K562 (cell line): ENCODE measurements around the gene PDZRN4. TPM values are rescaled to one million over a fixed set of nuclear protein-coding genes. Genes with fewer than 3 reads are reported as not detected.

ENCODE experiments used
- ATAC-seq: fragments of 200-7000 bp; cut with Tn5 transposase; 3 replicates; pipeline ENCODE4 v1.9.1; 2020; ENCODE audit warnings: moderate library complexity
- BruUV-seq: library from RNA; stranded (reverse); fragments of 400-500 nt; replicated peaks from 2 replicates; lab custom pipeline; 2021; lab: Mats Ljungman, UMichigan
- CTCF ChIA-PET: fragments of 300-600 bp; formaldehyde crosslinking; extraction: SDS; loops from one replicate; lab custom pipeline; 2021; ENCODE audit warnings: low intra/inter-chr PET ratio; lab: Yijun Ruan, JAX
- POLR2A ChIA-PET: fragments of 300-600, 350-650 bp; sonication (Branson Sonifier 250); formaldehyde crosslinking; extraction: SDS; loops from one replicate; lab custom pipeline; 2021; ENCODE audit warnings: antibody characterized with exemption, inconsistent platforms; lab: Yijun Ruan, JAX
- DNase-seq, 4 experiments: peaks; one replicate each; pipeline versions ENCODE4 v3.0.0 to v3.0.0-alpha.2; 2011 to 2018; ENCODE audit warnings: low spot score in 3 of 4, mixed read lengths in 3 of 4; ENCODE audit errors: extremely low read depth in 1 of 4
- FAIRE-seq: peaks from 2 replicates; lab custom pipeline; 2011; peaks lifted over from hg19 to GRCh38; lab: Jason Lieb, UNC
- H2AFZ ChIP-seq: 2 replicates; pipeline ENCODE4 v1.6.0; 2011; ENCODE audit warnings: low read depth, low read length, control low read depth, inconsistent platforms
- H3K27ac ChIP-seq: fragments of 200-600 bp; 3 replicates; pipeline ENCODE4 v1.8.0; 2011; ENCODE audit warnings: low read depth, mild to moderate bottlenecking, control low read depth, inconsistent platforms, low read length, moderate library complexity, mixed read lengths; ENCODE audit errors: extremely low read depth
- H3K27me3 ChIP-seq, 2 experiments: fragments of 300-600 bp in 1 of 2; 2 replicates in 1 of 2; 3 replicates in 1 of 2; pipeline versions ENCODE4 v1.6.0 to v1.8.0; 2011; ENCODE audit warnings: inconsistent platforms in 2 of 2, low read length in 2 of 2, mild to moderate bottlenecking in 1 of 2, mixed read lengths in 1 of 2, moderate library complexity in 1 of 2; ENCODE audit not compliant: control insufficient read depth in 2 of 2, insufficient read depth in 2 of 2
- H3K36me3 ChIP-seq: fragments of 300-600 bp; 3 replicates; pipeline ENCODE4 v1.8.0; 2011; ENCODE audit warnings: mild to moderate bottlenecking, low read length, inconsistent platforms; ENCODE audit not compliant: control insufficient read depth, insufficient read depth
- H3K4me1 ChIP-seq, 2 experiments: fragments of 200-600 bp in 1 of 2; replicated peaks in 1 of 2; 2 replicates in 1 of 2; 3 replicates in 1 of 2; pipeline versions ENCODE4 v1.5.1 to v1.8.0; 2011; ENCODE audit warnings: inconsistent platforms in 2 of 2, low read length in 2 of 2, mild to moderate bottlenecking in 1 of 2, mixed read lengths in 1 of 2, moderate library complexity in 1 of 2; ENCODE audit not compliant: control insufficient read depth in 2 of 2, insufficient read depth in 2 of 2
- H3K4me2 ChIP-seq: 2 replicates; pipeline ENCODE4 v1.6.1; 2011; ENCODE audit warnings: low read length, control low read depth, inconsistent platforms, mixed read lengths; ENCODE audit not compliant: insufficient read depth
- H3K4me3 ChIP-seq: fragments of 200-600 bp; sonication (generic), shearing (Covaris generic); 2 replicates; pipeline ENCODE4 v1.5.1; 2016; ENCODE audit warnings: control low read depth, inconsistent platforms
- H3K79me2 ChIP-seq: fragments of 200-600 bp; 3 replicates; pipeline ENCODE4 v1.8.0; 2011; ENCODE audit warnings: low read length, inconsistent platforms; ENCODE audit not compliant: control insufficient read depth, insufficient read depth
- H3K9ac ChIP-seq, 2 experiments: 2 replicates each; pipeline versions ENCODE4 v1.6.0 to v1.6.1; 2011; ENCODE audit warnings: low read depth in 2 of 2, low read length in 2 of 2, control low read depth in 1 of 2, inconsistent platforms in 1 of 2, mild to moderate bottlenecking in 1 of 2, mixed read lengths in 1 of 2; ENCODE audit not compliant: insufficient read depth in 1 of 2
- H3K9me1 ChIP-seq: one replicate; pipeline ENCODE4 v1.6.0; 2011; ENCODE audit warnings: inconsistent platforms, mild to moderate bottlenecking, low read length, moderate library complexity; ENCODE audit not compliant: control insufficient read depth, insufficient read depth
- H3K9me3 ChIP-seq: replicated peaks from 2 replicates; pipeline ENCODE4 v1.5.1; 2011; ENCODE audit warnings: low read depth, low read length, inconsistent platforms; ENCODE audit not compliant: control insufficient read depth, insufficient read depth
- H4K20me1 ChIP-seq: replicated peaks from 2 replicates; pipeline ENCODE4 v1.6.1; 2011; ENCODE audit warnings: low read length, inconsistent platforms, mixed read lengths; ENCODE audit not compliant: control insufficient read depth, insufficient read depth
- CC2D1A ChIP-seq: fragments of 450-650 bp; IDR thresholded peaks from 2 replicates; pipeline ENCODE4 v1.6.1; 2017; ENCODE audit warnings: mild to moderate bottlenecking
- HSF4 ChIP-seq: fragments of 250-450 bp; sonication (Bioruptor Pico); IDR thresholded peaks from 2 replicates; pipeline ENCODE4 v2.1.2; 2022; ENCODE audit warnings: mild to moderate bottlenecking, moderate library complexity, borderline replicate concordance
- MBD2 ChIP-seq: sonication (generic); IDR thresholded peaks from 2 replicates; pipeline ENCODE4 v1.6.1; 2016; ENCODE audit warnings: low read depth, borderline replicate concordance
- PRPF4 ChIP-seq: fragments of 200-400 bp; formaldehyde crosslinking; IDR thresholded peaks from one replicate; pipeline ENCODE4 v1.6.1; 2017; ENCODE audit warnings: low read length, low read depth, mild to moderate bottlenecking; ENCODE audit not compliant: insufficient read depth, poor library complexity, severe bottlenecking
- XRCC4 ChIP-seq: IDR thresholded peaks from one replicate; pipeline ENCODE4 v1.6.1; 2011; ENCODE audit not compliant: insufficient read depth, insufficient read length; ENCODE audit errors: extremely low read depth
- ZC3H4 ChIP-seq: sonication (generic); formaldehyde crosslinking; IDR thresholded peaks from 2 replicates; pipeline ENCODE4 v1.9.0; 2021; ENCODE audit warnings: missing genetic modification reagents, borderline replicate concordance
- ZEB2 ChIP-seq: fragments of 450-650 bp; IDR thresholded peaks from 2 replicates; pipeline ENCODE4 v1.6.1; 2016
- ZFP30 ChIP-seq: fragments of 250-450 bp; sonication (Bioruptor Pico); IDR thresholded peaks from 2 replicates; pipeline ENCODE4 v1.8.0; 2022; ENCODE audit warnings: moderate library complexity, mild to moderate bottlenecking, inconsistent platforms, borderline replicate concordance
- ZNF23 ChIP-seq: fragments of 250-450 bp; sonication (Bioruptor Pico); IDR thresholded peaks from 2 replicates; pipeline ENCODE4 v1.4.0; 2020; ENCODE audit warnings: mild to moderate bottlenecking
- ZNF707 ChIP-seq: fragments of 250-450 bp; sonication (Bioruptor Pico); conservative IDR thresholded peaks from 2 replicates; pipeline ENCODE4 v1.8.0; 2022; ENCODE audit warnings: inconsistent platforms, mild to moderate bottlenecking, moderate library complexity
- ZSCAN32 ChIP-seq: fragments of 450-650 bp; formaldehyde crosslinking; IDR thresholded peaks from 2 replicates; pipeline ENCODE4 v1.4.0; 2020; ENCODE audit warnings: mild to moderate bottlenecking, moderate library complexity
- in situ Hi-C: fragments of 300-500 bp; cut with MboI; formaldehyde crosslinking; loops from 4 replicates; pipeline ENCODE4 v1.15.0; 2018; ENCODE audit warnings: inconsistent platforms, mixed read lengths
- intact Hi-C: fragments of 100-400 bp; cut with micrococcal nuclease; formaldehyde crosslinking; loops from 2 replicates; pipeline ENCODE4 v1.14.2; 2022
- polyA plus RNA-seq, 8 experiments: library from polyadenylated mRNA; depleted of rRNA in 4 of 8; stranded (reverse) in 5 of 8; unstranded in 3 of 8; fragments of >200 nt; fragmentation: Nextera tagmentation in 2 of 8; fragmentation: Illumina TruSeq in 1 of 8; extraction: Ambion mirVana in 2 of 8; extraction: Trizol in 1 of 8; gene quantifications; 2 replicates each; pipeline versions ENCODE4 v1.2.1 to v1.2.3, GENCODE V29; 2011 to 2014; ENCODE audit warnings: inconsistent platforms in 1 of 8, missing spikeins in 1 of 8
- total RNA-seq, 7 experiments: library from RNA; depleted of rRNA in 6 of 7; stranded (reverse); fragments of >200 nt in 6 of 7; fragmentation: Illumina TruSeq in 2 of 7; extraction: Trizol in 2 of 7; gene quantifications; 2 replicates each; pipeline versions ENCODE4 v1.2.1 to v1.2.3, GENCODE V29; 2011 to 2021; ENCODE audit warnings: low replicate concordance in 1 of 7
- TF ChIP-seq, protein P1 (sequence below): sonication (generic); formaldehyde crosslinking; IDR thresholded peaks from 2 replicates; pipeline ENCODE4 v1.8.0; 2023; ENCODE audit warnings: missing genetic modification reagents, mild to moderate bottlenecking, borderline replicate concordance
- TF ChIP-seq, protein P2 (sequence below): fragments of 450-650 bp; conservative IDR thresholded peaks from 2 replicates; pipeline ENCODE4 v1.6.1; 2016; ENCODE audit warnings: missing genetic modification characterization, low read depth, mild to moderate bottlenecking, control low read depth, missing compliant biosample characterization
- TF ChIP-seq, protein P3 (sequence below): fragments of 450-650 bp; IDR thresholded peaks from one replicate; pipeline ENCODE4 v1.6.1; 2018; ENCODE audit warnings: mild to moderate bottlenecking, moderate library complexity; ENCODE audit not compliant: partially characterized antibody

Gene PDZRN4
- total and polyA plus RNA-seq, 9 of the 15 experiments (the other 6 are each of a cell fraction or from before 2014, with no cell fraction given): not detected

DNA sequence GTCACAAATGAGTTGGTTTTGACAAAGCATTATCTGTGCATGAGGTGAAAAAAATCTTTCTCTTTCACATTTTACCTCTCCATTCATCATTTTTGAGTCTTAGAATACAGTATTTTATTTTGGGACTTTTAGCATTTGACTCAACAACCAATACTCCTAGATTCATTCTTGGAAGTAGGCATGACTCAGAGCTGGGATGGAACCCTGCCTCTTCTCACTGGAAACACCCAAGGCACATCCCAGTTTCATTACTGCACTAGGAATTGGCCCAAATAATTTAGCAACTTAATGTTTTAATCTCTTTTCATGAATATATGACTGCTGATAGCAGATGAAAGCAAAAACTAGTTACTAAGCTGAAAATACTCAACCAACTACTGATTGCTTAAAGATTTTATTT lies 3.3 kb upstream of the PDZRN4 start:
- DNase-seq: no peak
- no peak overlapping the region for H3K4me2 ChIP-seq
- no peak overlapping the region for H2AFZ ChIP-seq
- CTCF ChIA-PET: no interaction called here
- no peaks in the 10 kb centered on the region for H3K9me1 ChIP-seq
- H3K27me3 ChIP-seq: no peaks in the 10 kb centered on the region
- POLR2A ChIA-PET: no interaction called here
- no peaks in the 10 kb centered on the region for H3K9me3 ChIP-seq
- no peak overlapping the region for H3K27ac ChIP-seq
- no peak overlapping the region for H3K9ac ChIP-seq
- in situ Hi-C loops: no loop called here
- H3K79me2 ChIP-seq: no peaks in the 10 kb centered on the region
- no peak for FAIRE-seq
- ATAC-seq: no peak
- intact Hi-C loops: no loop called here
- H3K4me1 ChIP-seq: no peaks in the 10 kb centered on the region
- H3K36me3 ChIP-seq: no peaks in the 10 kb centered on the region
- BruUV-seq: no TSS peak
- no peak for TF ChIP-seq ZFP30 (CRISPR knock-in tag)
- TF ChIP-seq ZEB2: no peak
- no peak for TF ChIP-seq MBD2
- no peak for TF ChIP-seq ZC3H4 (CRISPR knock-in tag)
- TF ChIP-seq ZSCAN32 (CRISPR knock-in tag): no peak
- TF ChIP-seq, protein P1, sequence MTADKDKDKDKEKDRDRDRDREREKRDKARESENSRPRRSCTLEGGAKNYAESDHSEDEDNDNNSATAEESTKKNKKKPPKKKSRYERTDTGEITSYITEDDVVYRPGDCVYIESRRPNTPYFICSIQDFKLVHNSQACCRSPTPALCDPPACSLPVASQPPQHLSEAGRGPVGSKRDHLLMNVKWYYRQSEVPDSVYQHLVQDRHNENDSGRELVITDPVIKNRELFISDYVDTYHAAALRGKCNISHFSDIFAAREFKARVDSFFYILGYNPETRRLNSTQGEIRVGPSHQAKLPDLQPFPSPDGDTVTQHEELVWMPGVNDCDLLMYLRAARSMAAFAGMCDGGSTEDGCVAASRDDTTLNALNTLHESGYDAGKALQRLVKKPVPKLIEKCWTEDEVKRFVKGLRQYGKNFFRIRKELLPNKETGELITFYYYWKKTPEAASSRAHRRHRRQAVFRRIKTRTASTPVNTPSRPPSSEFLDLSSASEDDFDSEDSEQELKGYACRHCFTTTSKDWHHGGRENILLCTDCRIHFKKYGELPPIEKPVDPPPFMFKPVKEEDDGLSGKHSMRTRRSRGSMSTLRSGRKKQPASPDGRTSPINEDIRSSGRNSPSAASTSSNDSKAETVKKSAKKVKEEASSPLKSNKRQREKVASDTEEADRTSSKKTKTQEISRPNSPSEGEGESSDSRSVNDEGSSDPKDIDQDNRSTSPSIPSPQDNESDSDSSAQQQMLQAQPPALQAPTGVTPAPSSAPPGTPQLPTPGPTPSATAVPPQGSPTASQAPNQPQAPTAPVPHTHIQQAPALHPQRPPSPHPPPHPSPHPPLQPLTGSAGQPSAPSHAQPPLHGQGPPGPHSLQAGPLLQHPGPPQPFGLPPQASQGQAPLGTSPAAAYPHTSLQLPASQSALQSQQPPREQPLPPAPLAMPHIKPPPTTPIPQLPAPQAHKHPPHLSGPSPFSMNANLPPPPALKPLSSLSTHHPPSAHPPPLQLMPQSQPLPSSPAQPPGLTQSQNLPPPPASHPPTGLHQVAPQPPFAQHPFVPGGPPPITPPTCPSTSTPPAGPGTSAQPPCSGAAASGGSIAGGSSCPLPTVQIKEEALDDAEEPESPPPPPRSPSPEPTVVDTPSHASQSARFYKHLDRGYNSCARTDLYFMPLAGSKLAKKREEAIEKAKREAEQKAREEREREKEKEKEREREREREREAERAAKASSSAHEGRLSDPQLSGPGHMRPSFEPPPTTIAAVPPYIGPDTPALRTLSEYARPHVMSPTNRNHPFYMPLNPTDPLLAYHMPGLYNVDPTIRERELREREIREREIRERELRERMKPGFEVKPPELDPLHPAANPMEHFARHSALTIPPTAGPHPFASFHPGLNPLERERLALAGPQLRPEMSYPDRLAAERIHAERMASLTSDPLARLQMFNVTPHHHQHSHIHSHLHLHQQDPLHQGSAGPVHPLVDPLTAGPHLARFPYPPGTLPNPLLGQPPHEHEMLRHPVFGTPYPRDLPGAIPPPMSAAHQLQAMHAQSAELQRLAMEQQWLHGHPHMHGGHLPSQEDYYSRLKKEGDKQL: no peak
- TF ChIP-seq ZNF23 (CRISPR knock-in tag): no peak
- no peak for TF ChIP-seq ZNF707 (CRISPR knock-in tag)
- TF ChIP-seq XRCC4: no peak
- TF ChIP-seq HSF4 (CRISPR knock-in tag): no peak
- TF ChIP-seq, protein P2, sequence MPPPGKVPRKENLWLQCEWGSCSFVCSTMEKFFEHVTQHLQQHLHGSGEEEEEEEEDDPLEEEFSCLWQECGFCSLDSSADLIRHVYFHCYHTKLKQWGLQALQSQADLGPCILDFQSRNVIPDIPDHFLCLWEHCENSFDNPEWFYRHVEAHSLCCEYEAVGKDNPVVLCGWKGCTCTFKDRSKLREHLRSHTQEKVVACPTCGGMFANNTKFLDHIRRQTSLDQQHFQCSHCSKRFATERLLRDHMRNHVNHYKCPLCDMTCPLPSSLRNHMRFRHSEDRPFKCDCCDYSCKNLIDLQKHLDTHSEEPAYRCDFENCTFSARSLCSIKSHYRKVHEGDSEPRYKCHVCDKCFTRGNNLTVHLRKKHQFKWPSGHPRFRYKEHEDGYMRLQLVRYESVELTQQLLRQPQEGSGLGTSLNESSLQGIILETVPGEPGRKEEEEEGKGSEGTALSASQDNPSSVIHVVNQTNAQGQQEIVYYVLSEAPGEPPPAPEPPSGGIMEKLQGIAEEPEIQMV: no peak
- no peak for TF ChIP-seq CC2D1A
- TF ChIP-seq, protein P3, sequence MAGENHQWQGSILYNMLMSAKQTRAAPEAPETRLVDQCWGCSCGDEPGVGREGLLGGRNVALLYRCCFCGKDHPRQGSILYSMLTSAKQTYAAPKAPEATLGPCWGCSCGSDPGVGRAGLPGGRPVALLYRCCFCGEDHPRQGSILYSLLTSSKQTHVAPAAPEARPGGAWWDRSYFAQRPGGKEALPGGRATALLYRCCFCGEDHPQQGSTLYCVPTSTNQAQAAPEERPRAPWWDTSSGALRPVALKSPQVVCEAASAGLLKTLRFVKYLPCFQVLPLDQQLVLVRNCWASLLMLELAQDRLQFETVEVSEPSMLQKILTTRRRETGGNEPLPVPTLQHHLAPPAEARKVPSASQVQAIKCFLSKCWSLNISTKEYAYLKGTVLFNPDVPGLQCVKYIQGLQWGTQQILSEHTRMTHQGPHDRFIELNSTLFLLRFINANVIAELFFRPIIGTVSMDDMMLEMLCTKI: no peak
- no peak for TF ChIP-seq PRPF4
- no peaks in the 10 kb centered on the region for H4K20me1 ChIP-seq
- H3K4me3 ChIP-seq: no peak overlapping the region
